Activated B cell treated with CpG ODN at 0.5 μM for 24 hours (primary cell): ENCODE measurements around the gene ICAM2. TPM values are rescaled to one million over a fixed set of nuclear protein-coding genes. Genes with fewer than 3 reads are reported as not detected.

ENCODE experiments used
- ATAC-seq: fragments of 200-7000 bp; cut with Tn5 transposase; one replicate; pipeline ENCODE4 v1.10.0; 2021; ENCODE audit warnings: low read depth, mild to moderate bottlenecking, moderate library complexity
- CTCF ChIA-PET: fragments of 350-600 bp; sonication (Branson Sonifier 250); formaldehyde crosslinking; loops from one replicate; lab custom pipeline; 2021; ENCODE audit warnings: antibody characterized with exemption; lab: Charles Lee
- POLR2A ChIA-PET: fragments of 350-600 bp; sonication (Branson Sonifier 250); formaldehyde crosslinking; loops from one replicate; lab custom pipeline; 2021; ENCODE audit warnings: antibody characterized with exemption; lab: Charles Lee
- DNase-seq: peaks from one replicate; pipeline ENCODE4 v3.0.0; 2022
- H3K27ac Mint-ChIP-seq: one replicate; pipeline ENCODE4 v1.8.0; 2020; ENCODE audit warnings: mixed read lengths
- H3K27me3 Mint-ChIP-seq: one replicate; pipeline ENCODE4 v1.8.0; 2021; ENCODE audit warnings: mixed read lengths
- H3K36me3 Mint-ChIP-seq: one replicate; pipeline ENCODE4 v1.8.0; 2021; ENCODE audit warnings: low read depth, mixed read lengths
- H3K4me1 Mint-ChIP-seq: one replicate; pipeline ENCODE4 v1.8.0; 2021; ENCODE audit warnings: mixed read lengths
- H3K4me3 Mint-ChIP-seq: one replicate; pipeline ENCODE4 v1.8.0; 2020; ENCODE audit warnings: mild to moderate bottlenecking, mixed read lengths
- H3K9me3 Mint-ChIP-seq: one replicate; pipeline ENCODE4 v1.8.0; 2020; ENCODE audit warnings: mixed read lengths
- CTCF ChIP-seq: fragments of 200-600 bp; IDR thresholded peaks from one replicate; pipeline ENCODE4 v1.8.0; 2022; ENCODE audit warnings: antibody characterized with exemption, mild to moderate bottlenecking
- intact Hi-C: fragments of 100-400 bp; cut with micrococcal nuclease; formaldehyde crosslinking; loops from one replicate; pipeline ENCODE4 v1.15.1; 2024
- total RNA-seq: library from RNA; stranded (reverse); gene quantifications from 2 replicates; pipeline ENCODE4 v1.2.3, GENCODE V29; 2022

ICAM2 gene
- total RNA-seq, 1 donor from 2014 or later = 44.5 TPM

GRCh38 chr17:63976702-63977101 is 43.7 kb downstream of the ICAM2 start:
- peaks cover 4% of the 10 kb centered on the region for H3K4me1 Mint-ChIP-seq

GRCh38 chr17:63975541-63976092 is 44.8 kb downstream of the ICAM2 start:
- Mint-ChIP-seq H3K4me1 (peaks cover 4% of the 10 kb centered on the region), H3K9me3 (no peaks in the 10 kb centered on the region), H3K27ac (no peak overlapping the region), H3K36me3 (no peaks in the 10 kb centered on the region), H3K27me3 (peaks cover 24% of the 10 kb centered on the region), H3K4me3 (no peak overlapping the region)
- no peak for ATAC-seq
- ChIA-PET POLR2A (interaction anchor here (0.6 to 1.5 kb wide), 4 partner anchors 10 to 170 kb away, joined by 3 to 5 read pairs (median 3); no protein-coding TSS in a partner anchor), CTCF (interaction anchor here (1.0 kb wide), 1 partner anchor 72 kb away, joined by 6 read pairs; no protein-coding TSS in a partner anchor)
- intact Hi-C loops = no loop called here
- TF ChIP-seq CTCF = no peak
- DNase-seq = no peak

More at GRCh38 chr17:63976702-63977101, 43.7 kb downstream of the ICAM2 start:
- no peak overlapping the region for H3K4me3 Mint-ChIP-seq
- no peak overlapping the region for H3K27ac Mint-ChIP-seq
- no peak for TF ChIP-seq CTCF
- ATAC-seq (no peak), DNase-seq (no peak)
- intact Hi-C loops = no loop called here
- peaks cover 1% of the 10 kb centered on the region for H3K9me3 Mint-ChIP-seq
- no peaks in the 10 kb centered on the region for H3K36me3 Mint-ChIP-seq
- CTCF ChIA-PET = interaction anchor here (1.5 kb wide), 1 partner anchor 157 kb away, joined by 3 read pairs; no protein-coding TSS in a partner anchor
- POLR2A ChIA-PET = no interaction called here
- H3K27me3 Mint-ChIP-seq = peaks cover 24% of the 10 kb centered on the region

GRCh38 chr17:63974594-63975192 is 45.7 kb downstream of the ICAM2 start:
- no peak for DNase-seq
- H3K4me1 Mint-ChIP-seq = peaks cover 4% of the 10 kb centered on the region
- H3K4me3 Mint-ChIP-seq = no peak overlapping the region
- no peaks in the 10 kb centered on the region for H3K9me3 Mint-ChIP-seq
- ChIA-PET POLR2A (interaction anchor here (1.5 kb wide), 1 partner anchor 171 kb away, joined by 5 read pairs; no protein-coding TSS in a partner anchor), CTCF (interaction anchor here (1.0 kb wide), 1 partner anchor 71 kb away, joined by 6 read pairs; no protein-coding TSS in a partner anchor)
- H3K27ac Mint-ChIP-seq = no peak overlapping the region
- no peak for TF ChIP-seq CTCF
- H3K36me3 Mint-ChIP-seq = no peaks in the 10 kb centered on the region
- H3K27me3 Mint-ChIP-seq = peaks cover 24% of the 10 kb centered on the region
- no peak for ATAC-seq
- intact Hi-C loops = no loop called here

GRCh38 chr17:63973930-63974593 is 46.4 kb downstream of the ICAM2 start:
- Mint-ChIP-seq H3K4me1 (peaks cover 4% of the 10 kb centered on the region), H3K4me3 (no peak overlapping the region), H3K27me3 (peaks cover 24% of the 10 kb centered on the region), H3K27ac (no peak overlapping the region), H3K36me3 (no peaks in the 10 kb centered on the region), H3K9me3 (no peaks in the 10 kb centered on the region)
- DNase-seq (no peak), ATAC-seq (no peak)
- POLR2A ChIA-PET = interaction anchor here (1.3 kb wide), 1 partner anchor 19 kb away, joined by 3 read pairs; no protein-coding TSS in a partner anchor
- no peak for TF ChIP-seq CTCF
- CTCF ChIA-PET = no interaction called here
- intact Hi-C loops = loop anchor here (2.0 kb wide), 1 partner anchor 19 kb away; no protein-coding TSS in a partner anchor

GRCh38 chr17:63973247-63973646 is 47.2 kb downstream of the ICAM2 start:
- DNase-seq (no peak), ATAC-seq (no peak)
- Mint-ChIP-seq H3K36me3 (no peaks in the 10 kb centered on the region), H3K27ac (no peak overlapping the region), H3K4me3 (no peak overlapping the region), H3K27me3 (peaks cover 24% of the 10 kb centered on the region), H3K4me1 (peaks cover 4% of the 10 kb centered on the region), H3K9me3 (no peaks in the 10 kb centered on the region)
- TF ChIP-seq CTCF = no peak
- intact Hi-C loops = loop anchor here (2.0 kb wide), 1 partner anchor 18 kb away; no protein-coding TSS in a partner anchor
- ChIA-PET POLR2A (interaction anchor here (1.3 kb wide), 1 partner anchor 18 kb away, joined by 3 read pairs; no protein-coding TSS in a partner anchor), CTCF (no interaction called here)
